NCI-H2171 (cell line): ENCODE measurements around the gene FAM216A.
"Not testable (repeated sequence)": the region's sequence is repeated elsewhere in the genome, so short reads cannot be mapped to it uniquely, and the experiment has no call there.

Experiments used
- DNase-seq: peaks from one replicate; lab custom pipeline; 2025; lab: John Stamatoyannopoulos, UW

FAM216A gene

GRCh38 chr12:110501399-110501751 is 32.7 kb downstream of the FAM216A start:
- peak; percentile 21 for DNase-seq

DNA sequence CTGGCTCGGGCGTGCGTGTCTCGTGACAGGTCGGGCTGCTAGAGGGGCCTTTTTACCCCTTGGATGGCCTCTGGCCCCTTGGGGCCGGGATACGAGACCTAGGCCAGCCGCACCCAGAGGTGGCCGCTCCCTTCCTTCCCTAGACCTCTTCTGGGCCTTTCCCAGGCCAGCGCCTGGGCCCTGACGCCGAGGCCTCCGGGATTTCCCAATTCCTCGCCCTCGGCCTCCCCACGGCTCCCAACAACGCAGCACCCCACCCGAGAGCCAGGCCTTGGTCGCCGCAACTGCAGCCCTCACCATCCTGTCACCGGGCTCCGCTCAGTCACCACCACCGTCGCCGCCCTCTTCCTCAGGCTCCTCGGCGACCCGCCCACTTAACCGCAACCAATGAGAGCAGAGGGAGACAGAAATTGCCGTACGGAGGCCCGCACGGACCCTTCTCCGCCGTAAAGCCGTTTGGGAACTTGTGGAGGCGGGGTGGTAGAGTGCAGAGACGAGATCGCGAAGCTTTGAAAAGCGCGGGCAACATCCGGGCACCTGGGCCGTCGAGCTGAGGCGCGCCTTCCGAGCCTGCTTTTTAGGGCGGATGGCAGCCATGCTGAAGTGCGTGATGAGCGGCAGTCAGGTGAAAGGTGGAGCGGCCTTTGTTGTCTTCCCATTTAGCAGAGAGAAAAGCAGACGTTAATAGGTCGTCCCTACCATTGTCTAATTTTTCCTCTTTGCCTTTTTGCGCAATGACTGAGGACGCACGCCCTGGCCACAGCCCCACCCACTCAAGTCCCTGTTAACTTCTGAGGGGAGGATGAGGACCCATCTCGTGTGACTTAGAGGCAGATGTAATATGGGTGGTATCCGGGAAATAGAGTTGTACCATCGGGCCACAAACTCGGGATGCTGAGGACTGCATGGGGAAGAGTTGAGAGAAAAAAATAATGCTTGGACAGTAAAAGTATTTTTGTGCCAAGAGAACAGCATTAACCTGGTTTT is 33.4 kb downstream of the FAM216A start, which contains the start of the genes RAD9B and VPS29:
Gene RAD9B, plus strand, starts transcription at position 580 of the 987 bp plus-strand sequence. Its CDS starts 7 bp downstream, at position 587.
Gene VPS29, minus strand, starts transcription at position 360 of the 987 bp plus-strand sequence. Its CDS starts 60 bp downstream, at position 300.
- DNase-seq, result peak; percentile 97

- no peak for DNase-seq
These were observed 34.8 kb downstream of the FAM216A start for GRCh38 chr12:110503432-110503831.

GRCh38 chr12:110505332-110505731 is 36.7 kb downstream of the FAM216A start:
- DNase-seq, result no peak

DNA sequence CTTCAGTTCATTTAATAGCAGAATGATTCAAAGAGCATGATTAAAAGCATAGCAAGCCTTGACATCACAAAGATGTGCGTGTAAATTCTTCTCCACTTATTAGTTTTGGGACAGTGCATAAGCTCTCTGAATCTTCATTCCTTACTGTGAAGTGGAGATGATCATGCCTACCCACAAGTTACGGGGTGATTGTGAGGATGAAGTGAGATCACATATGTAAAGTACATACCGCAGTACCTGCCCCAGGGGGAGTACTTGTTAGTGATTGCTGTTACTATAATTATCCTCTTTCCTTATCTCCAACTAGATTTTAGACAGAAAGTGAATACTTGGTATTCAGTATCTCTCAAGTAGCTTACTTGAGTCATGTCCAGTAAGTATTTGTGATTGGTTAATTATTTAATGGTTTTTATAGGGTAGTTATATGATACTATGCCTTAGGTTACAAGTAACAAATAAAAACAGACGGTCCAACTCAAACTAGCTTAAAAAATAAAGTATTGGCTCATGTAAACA is 39.5 kb downstream of the FAM216A start:
- no peak for DNase-seq

DNA sequence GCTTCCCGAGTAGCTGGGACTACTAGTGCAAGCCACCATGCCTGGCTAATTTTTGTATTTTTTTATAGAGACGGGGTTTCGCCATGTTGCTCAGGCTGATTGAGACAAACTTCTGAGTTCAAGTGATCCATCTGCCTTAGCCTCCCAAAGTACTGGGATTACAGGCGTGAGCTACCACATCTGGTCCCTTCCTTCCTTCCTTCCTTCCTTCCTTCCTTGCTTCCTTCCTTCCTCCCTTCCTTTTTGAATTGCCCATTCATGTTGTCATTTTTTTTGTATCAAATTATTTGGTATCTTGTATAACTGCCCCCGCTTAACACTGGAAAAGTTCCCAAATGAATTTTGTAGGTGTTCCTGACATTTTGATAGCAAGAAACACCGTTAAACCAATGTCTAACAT is 45.2 kb downstream of the FAM216A start:
- no peak for DNase-seq

DNA sequence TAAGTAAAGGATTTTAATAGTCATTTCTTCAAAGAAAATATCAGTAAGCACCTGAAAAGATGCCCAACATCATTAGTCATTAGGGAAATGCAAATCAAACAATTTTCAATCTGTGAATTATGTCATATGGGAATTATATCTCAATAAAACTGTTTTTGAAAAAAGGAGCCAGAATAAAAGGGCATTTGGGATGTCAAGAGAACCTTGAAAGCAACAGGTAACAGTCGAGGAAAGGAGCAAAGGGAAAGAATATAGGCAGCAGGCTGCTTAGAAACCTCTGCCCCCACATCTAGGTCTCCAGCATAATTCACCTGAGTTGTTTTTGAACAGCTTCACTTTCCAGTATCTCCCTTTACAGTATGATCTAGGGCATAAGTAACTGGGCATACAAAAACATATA is 45.7 kb downstream of the FAM216A start:
- DNase-seq, result no peak

DNA sequence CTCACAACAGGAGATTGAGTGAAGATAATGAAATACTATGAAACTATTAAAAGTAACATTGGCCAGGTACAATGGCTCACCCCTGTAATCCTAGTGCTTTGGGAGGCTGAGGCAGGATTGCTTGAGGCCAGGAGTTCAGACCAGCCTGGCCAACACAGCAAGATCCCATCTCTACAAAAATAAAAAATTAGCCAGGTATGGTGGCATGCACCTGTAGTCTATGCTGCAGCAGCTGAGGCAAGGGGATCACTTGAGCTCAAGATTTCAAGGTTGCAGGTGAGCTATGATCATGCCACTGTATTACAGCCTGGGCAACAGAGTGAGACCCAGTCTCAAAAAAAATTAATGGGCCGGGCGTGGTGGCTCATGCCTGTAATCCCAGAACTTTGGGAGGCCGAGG is 48.4 kb downstream of the FAM216A start:
- DNase-seq, result no peak

DNA sequence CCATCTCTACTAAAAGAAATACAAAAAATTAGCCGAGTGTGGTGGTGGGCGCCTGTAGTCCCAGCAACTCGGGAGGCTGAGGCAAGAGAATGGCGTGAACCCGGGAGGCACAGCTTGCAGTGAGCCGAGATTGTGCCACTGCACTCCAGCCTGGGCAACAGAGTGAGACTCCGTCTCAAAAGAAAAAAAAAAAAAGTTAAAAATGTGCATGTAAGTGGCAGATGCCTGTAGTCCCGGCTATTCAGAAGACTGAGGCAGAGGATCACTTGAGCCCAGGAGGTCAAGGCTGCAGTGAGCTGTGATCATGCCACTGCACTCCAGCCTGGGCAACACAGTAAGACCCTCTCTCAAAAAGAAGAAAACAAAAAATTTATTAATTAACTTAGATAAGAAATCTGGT is 49.4 kb downstream of the FAM216A start:
- DNase-seq, result not testable (repeated sequence)

- DNase-seq, result not testable (repeated sequence)
These were observed 52.4 kb downstream of the FAM216A start for GRCh38 chr12:110520876-110521712.

GRCh38 chr12:110528277-110528839 is 59.7 kb downstream of the FAM216A start:
- DNase-seq, result no peak

DNA sequence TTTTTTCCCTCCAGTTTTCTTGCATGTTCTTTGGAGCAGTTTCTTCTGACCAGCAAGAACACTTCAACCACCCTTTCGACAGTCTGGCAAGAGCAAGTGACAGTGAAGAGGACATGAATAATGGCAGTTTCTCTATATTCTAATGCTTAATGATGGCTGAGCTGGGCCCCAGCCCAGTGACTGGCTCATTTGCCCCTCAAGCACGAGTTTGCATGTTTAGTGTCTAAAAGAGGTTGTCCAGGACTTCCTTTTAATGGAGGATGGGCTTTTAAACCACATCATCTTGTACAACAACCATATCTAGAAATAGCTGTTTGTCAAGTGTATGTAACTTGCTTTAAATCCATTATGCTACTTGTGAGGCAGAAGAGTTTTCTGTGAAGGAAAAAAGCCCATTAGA is 61.9 kb downstream of the FAM216A start:
- no peak for DNase-seq

DNA sequence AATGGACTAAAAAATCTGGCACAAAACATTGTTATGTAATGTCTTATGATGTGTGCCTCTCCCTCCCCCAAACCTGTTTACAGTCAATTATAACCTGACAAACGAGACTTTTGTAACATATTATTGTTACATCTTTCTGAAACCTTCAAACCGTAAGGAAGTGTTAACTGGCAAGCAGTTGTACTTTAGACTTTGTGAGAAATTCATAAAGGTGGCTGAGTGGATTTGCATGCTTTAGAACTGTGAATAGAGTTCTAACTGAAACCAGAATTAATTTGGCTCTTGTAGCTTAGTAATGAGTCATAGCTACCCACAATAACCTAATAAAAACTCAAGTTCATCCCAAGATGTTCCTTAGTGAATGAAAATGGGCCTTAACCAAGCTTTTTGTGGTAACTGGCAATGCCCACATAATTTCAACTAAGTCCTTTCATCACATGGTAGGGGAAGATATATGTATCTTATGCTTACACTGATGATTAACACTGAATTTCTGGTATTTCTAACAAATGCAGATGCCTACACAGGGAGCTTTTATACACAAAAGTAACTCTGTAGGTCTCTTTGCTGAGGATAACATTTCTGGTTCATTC is 63.2 kb downstream of the FAM216A start:
- no peak for DNase-seq

GRCh38 chr12:110532644-110533043 is 64.0 kb downstream of the FAM216A start:
- DNase-seq, result no peak

GRCh38 chr12:110533607-110534006 is 65.0 kb downstream of the FAM216A start:
- no peak for DNase-seq

GRCh38 chr12:110534811-110535210 is 66.2 kb downstream of the FAM216A start:
- DNase-seq, result no peak

DNA sequence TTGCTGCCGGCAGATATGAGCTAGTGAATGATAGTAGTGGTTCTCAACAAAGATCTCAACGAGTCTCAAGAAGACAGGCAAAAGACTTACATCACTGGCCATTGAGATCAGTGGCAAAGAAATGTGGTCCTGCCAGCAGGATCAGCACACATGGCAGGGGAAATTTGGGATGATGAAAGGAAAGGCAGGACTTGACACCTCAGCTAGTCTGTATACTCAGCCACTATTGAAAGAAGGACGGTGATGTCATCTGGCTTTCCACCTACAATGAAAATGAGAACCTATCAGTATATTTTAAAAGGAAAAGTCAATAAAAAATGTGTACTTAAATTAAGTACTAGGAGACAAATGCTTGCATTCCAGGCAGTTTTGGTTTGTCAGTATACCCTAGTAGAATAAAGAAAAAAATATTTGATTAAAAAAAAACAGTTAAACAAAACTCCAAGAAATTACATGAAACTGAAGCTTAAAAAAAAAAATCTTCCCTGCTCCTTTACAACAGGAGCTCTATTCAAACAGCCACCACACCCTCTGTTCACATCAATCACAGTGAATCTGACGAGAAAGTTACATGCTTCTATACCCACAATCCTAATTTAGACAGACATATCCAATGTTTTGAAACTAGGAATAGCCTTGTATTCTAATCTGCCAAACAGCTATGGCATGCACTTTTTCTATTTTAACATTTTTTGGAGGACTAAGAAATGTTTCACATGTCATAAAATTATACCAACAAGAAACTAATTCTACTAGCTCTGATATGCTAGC is 68.4 kb downstream of the FAM216A start:
- DNase-seq, result no peak

GRCh38 chr12:110537605-110538409 is 69.2 kb downstream of the FAM216A start:
- no peak for DNase-seq

- DNase-seq, result no peak
These were observed 70.4 kb downstream of the FAM216A start for GRCh38 chr12:110538869-110539622.
